Left renal cortex interstitium (tissue), 4 donors: Measurements from ENCODE around the gene NEK2. TPM values are rescaled to one million over a fixed set of nuclear protein-coding genes. Genes with fewer than 3 reads are reported as not detected.
"Not testable (repeated sequence)": the region's sequence is repeated elsewhere in the genome, so short reads cannot be mapped to it uniquely, and the experiment has no call there.

Experiments used
- DNase-seq, 4 donors: peaks; one replicate each; pipeline ENCODE4 v3.0.0-alpha.2; 2013; ENCODE audit warnings: low read depth in 4 of 4, low spot score in 2 of 4, missing footprints in 1 of 4
- polyA plus RNA-seq, 4 donors: library from polyadenylated mRNA; unstranded; fragments of 120-200 nt; gene quantifications; one replicate each; pipeline ENCODE4 v1.2.1, GENCODE V29; 2013; ENCODE audit not compliant: insufficient read length in 4 of 4

Gene NEK2
- polyA plus RNA-seq, 4 donors: 18.6 to 20.3 (median 19.7) TPM

DNA sequence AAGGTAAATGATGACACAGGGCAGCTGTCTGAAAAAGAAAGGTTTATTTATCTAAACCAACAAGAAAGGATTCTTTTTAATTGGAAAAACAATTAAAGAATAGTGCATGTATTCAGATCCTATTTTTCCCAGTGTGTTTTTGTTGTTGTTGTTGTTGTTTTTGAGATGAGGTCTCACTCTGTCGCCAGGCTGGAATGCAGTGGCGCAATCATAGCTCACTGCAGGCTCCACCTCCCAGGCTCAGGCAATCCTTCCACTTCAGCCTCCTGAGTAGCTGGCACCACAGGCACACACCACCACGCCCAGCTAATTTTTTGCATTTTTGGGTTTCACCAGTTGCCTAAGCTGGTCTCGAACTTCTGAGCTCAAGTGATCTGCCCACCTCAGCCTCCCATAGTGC is 22.1 kb downstream of the NEK2 start:
- DNase-seq: no peak

- no peak for DNase-seq
Observed at GRCh38 chr1:211652371-211652770, 23.1 kb downstream of the NEK2 start.

- no peak for DNase-seq
Observed at GRCh38 chr1:211650904-211651303, 24.5 kb downstream of the NEK2 start.

GRCh38 chr1:211648980-211649934 is 26.2 kb downstream of the NEK2 start:
- no peak for DNase-seq

- DNase-seq: no peak
Observed at GRCh38 chr1:211648336-211648735, 27.1 kb downstream of the NEK2 start.

DNA sequence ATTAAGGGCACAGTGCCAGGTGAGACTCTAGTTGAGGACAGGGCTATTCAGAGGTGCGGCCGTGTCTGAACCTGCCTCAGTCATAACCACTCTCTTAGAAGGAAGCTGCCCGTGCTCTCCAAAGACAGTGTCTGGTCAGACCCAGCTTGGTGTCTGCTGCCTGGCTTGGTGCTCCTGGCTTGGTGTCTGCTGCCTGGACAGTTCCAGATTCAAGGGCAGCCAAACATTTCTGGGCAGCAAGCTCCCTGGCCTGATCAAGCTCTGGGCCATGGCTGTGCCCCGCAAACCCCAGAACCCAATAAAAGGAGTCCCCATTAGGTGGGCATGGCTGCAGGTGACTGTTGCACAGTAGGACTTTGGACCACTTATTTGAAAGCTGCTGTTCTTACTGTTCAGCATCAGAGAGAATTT is 27.7 kb downstream of the NEK2 start:
- DNase-seq: no peak

DNA sequence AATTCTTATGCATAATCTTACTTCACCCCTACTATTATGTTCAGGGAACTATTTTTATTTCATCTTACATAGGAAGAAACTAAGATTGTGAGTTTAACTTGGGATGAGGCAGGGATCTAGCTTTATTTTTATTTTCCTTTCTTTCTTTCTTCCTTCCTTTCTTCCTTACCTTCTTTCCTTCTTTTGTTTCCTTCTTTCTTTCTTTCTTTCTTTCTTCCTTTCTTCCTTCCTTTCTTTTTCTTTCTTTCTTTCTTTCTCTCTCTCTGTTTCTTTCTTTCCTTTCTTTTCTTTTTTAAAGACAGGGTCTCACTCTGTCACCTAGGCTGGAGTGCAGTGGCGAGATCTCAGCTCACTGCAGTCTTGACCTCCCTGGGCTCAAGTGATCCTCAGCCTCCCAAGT is 28.9 kb downstream of the NEK2 start:
- no peak for DNase-seq

DNA sequence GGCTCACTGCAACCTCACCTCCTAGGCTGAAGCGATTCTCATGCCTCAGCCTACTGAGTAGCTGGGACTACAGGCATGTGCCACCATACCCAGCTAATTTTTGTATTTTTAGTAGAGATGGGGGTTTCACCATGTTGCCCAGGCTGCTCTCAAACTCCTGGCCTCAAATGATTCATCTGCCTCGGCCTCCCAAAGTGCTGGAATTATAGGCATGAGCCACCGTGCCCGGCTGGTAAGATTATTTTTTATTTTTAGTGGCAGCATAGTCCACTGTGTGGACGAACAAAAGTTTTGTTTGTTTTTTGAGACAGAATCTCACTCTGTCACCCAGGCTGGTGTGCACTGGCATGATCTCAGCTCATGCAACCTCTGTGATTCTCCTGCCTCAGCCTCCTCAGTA is 29.8 kb downstream of the NEK2 start:
- not testable (repeated sequence) for DNase-seq

DNA sequence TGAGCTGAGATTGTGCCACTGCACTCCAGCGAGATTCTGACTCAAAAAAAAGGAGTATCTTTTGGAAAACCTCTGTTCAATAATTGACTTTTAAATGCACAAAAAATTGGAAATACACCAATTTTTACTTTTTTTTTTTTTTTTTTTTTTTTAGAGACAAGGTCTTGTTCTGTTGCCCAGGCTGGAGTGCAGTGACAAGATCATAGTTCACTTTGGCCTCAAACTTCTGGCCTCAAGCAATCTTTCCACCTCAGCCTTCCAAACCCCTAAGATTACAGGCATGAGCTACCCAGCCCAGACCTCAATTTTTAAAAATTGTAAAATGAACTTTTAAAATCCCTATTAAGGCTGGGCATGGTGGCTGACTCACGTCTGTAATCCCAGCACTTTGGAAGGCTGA is 30.8 kb downstream of the NEK2 start:
- DNase-seq: no peak

- peak in 3 of 4 donors; percentile 46 to 69 (median 62) for DNase-seq
Observed at GRCh38 chr1:211643324-211644212, 31.9 kb downstream of the NEK2 start.

DNA sequence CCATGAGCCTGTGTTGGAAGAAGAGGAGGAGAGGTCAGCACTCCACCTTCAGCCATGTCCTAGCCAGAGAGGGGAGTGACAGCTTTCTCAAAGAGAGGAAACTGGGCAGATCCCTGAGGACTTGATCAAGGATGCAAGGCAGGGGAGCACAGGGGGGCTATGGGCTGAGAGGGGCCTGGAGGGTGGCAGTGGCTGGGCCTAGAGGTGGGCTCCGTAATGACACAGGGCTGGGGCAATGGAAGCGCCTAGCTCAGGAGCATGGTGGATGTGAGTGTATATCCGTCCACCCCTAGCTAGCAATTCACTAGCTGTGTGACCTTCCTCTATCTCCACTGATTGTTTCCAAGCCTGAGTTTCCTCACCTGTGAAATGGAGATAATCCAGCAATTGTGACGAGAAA is 32.6 kb downstream of the NEK2 start:
- no peak for DNase-seq

GRCh38 chr1:211641942-211642341 is 33.5 kb downstream of the NEK2 start:
- DNase-seq: no peak

DNA sequence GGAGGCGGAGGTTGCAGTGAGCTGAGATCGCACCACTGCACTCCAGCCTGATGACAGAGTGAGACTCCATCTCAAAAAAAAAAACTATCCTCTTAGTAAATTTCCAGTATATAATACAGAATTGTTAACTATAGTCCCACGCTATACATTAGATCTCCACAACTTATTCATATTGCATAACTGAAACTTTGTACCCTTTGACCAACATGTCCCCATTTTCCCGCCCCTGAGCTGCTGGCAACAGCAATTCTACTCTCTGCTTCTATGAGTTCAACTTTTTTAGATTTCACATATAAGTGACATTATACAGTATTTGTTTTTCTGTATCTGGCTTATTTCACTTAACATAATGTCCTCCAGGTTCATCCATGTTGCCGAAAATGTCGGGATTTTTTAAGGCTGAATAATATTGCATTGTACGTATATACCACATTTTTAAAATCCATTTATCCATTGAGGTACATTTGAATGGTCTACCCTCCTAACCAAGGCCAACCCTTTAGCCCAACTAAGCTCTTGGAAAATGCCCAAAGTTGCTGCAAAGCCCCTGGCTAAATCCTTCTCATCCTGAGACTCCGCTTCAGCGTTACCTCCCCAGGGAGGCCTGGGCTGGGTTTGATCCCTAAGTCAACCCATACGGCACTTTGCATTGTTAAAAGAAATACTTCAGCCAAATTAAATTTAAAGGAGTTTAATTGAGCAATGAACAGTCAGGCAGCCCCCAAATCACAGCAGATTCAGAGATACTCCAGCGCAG is 34.2 kb downstream of the NEK2 start:
- no peak for DNase-seq

- no peak for DNase-seq
Observed at GRCh38 chr1:211640301-211640630, 35.2 kb downstream of the NEK2 start.

DNA sequence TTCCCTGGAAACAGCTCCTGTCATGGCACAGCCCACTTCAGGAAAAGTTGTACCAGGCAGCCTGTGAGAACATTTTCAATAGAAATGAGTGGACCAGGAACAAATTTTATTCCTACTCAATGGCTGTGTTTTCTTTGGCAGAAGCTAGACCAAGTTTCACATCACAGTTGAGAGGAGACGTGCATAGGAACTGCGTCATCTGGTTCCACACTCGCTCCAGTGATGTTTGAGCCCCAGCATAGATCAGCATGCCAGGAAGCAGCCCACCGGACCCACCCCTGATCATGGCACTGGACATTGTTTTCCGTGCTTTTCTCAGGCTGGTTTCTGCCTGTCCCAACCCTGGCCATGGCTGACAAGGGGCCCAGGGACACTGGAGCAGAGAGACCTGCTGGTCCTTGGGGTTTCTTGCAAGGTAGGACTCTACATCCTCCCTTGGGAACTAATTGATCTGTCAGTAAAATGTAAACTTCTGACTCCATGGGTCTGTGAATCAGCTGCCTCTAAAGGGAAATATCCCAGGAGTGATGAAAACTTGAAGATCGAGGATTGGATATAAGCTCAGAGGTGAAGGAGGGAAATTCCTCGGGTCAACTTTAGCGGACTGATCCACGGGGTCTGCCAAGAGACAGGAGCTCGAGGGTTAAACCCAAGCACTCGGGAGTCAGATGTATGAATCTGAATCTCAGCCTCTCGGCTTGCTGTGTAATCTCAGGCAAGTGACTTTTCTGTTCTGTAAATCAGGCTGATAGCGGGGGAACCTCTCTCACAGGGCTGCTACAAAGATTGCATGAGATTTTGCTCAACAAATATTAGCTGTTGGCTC is 35.7 kb downstream of the NEK2 start:
- no peak for DNase-seq

GRCh38 chr1:211638689-211639101 is 36.7 kb downstream of the NEK2 start:
- no peak for DNase-seq

- DNase-seq: no peak
Observed at GRCh38 chr1:211638246-211638645, 37.2 kb downstream of the NEK2 start.

GRCh38 chr1:211637066-211637465 is 38.4 kb downstream of the NEK2 start:
- DNase-seq: no peak

DNA sequence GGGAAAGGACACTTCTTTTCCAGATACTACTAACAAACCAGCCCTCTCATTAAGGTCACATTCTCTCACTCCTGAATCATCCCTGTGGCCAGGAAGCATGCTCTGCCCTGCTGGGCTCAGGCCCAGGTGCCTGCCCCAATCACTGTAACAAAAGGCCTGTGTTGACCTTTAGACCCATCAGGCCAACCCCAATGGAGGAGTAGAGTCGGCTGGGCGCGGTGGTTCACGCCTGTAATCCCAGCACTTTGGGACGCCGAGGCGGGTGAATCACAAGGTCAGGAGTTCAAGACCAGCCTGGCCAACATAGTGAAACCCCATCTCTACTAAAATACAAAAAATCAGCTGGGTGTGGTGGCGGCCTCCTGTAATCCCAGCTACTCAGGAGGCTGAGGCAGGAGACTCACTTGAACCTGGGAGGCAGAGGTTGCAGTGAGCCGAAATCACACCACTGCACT is 38.8 kb downstream of the NEK2 start:
- not testable (repeated sequence) for DNase-seq
